CD4-positive, alpha-beta T cell (primary cell): ENCODE results near the gene GABRR3. TPM values are rescaled to one million over a fixed set of nuclear protein-coding genes. Genes with fewer than 3 reads are reported as not detected.
A peak's percentile ranks its signal among the peaks of the same experiment; 100 is the strongest.

ENCODE experiments used
- ATAC-seq: fragments of 200-7000 bp; cut with Tn5 transposase; one replicate; pipeline ENCODE4 v1.10.0; 2022; ENCODE audit warnings: mild to moderate bottlenecking; ENCODE audit not compliant: poor library complexity
- CTCF ChIA-PET: fragments of 350-600 bp; sonication (Branson Sonifier 250); formaldehyde crosslinking; loops from one replicate; lab custom pipeline; 2021; ENCODE audit warnings: antibody characterized with exemption, inconsistent platforms; lab: Charles Lee
- POLR2A ChIA-PET: fragments of 350-600 bp; sonication (Branson Sonifier 250); formaldehyde crosslinking; loops from one replicate; lab custom pipeline; 2021; ENCODE audit warnings: antibody characterized with exemption, inconsistent platforms; lab: Charles Lee
- DNase-seq, 14 experiments: peaks; one replicate each; pipeline ENCODE4 v3.0.0-alpha.2; 2013 to 2020; ENCODE audit warnings: mixed read lengths in 2 of 14
- H3K27ac ChIP-seq, 2 donors: one replicate each; pipeline versions ENCODE4 v1.5.1 to v1.7.0; 2013; ENCODE audit warnings: low read length in 2 of 2, low read depth in 1 of 2, mild to moderate bottlenecking in 1 of 2
- H3K27me3 ChIP-seq, 2 experiments: 1 replicate in 1 of 2; 2 replicates in 1 of 2; pipeline versions ENCODE4 v1.6.1 to v1.7.0; 2013; ENCODE audit warnings: low read length in 2 of 2, control low read depth in 1 of 2, mild to moderate bottlenecking in 1 of 2, moderate library complexity in 1 of 2; ENCODE audit not compliant: insufficient read depth in 2 of 2, control insufficient read depth in 1 of 2
- H3K36me3 ChIP-seq: one replicate; pipeline ENCODE4 v1.6.1; 2013; ENCODE audit warnings: low read length, control low read depth; ENCODE audit not compliant: insufficient read depth
- H3K4me1 ChIP-seq: one replicate; pipeline ENCODE4 v1.6.1; 2013; ENCODE audit warnings: low read length, control low read depth; ENCODE audit not compliant: insufficient read depth
- H3K4me3 ChIP-seq: one replicate; pipeline ENCODE4 v1.5.1; 2013; ENCODE audit warnings: mild to moderate bottlenecking, low read length, moderate library complexity
- H3K9me3 ChIP-seq, 2 experiments: 1 replicate in 1 of 2; 2 replicates in 1 of 2; pipeline versions ENCODE4 v1.6.1 to v1.7.0; 2013; ENCODE audit warnings: low read length in 2 of 2, mild to moderate bottlenecking in 2 of 2, control low read depth in 1 of 2, moderate library complexity in 1 of 2; ENCODE audit not compliant: control insufficient read depth in 1 of 2, insufficient read depth in 1 of 2
- H3K27ac Mint-ChIP-seq: one replicate; pipeline ENCODE4 v1.8.0; 2020; ENCODE audit warnings: mixed read lengths
- H3K27me3 Mint-ChIP-seq: one replicate; pipeline ENCODE4 v1.8.0; 2021; ENCODE audit warnings: mixed read lengths
- H3K36me3 Mint-ChIP-seq: one replicate; pipeline ENCODE4 v1.8.0; 2021; ENCODE audit warnings: low read depth, mixed read lengths
- H3K4me1 Mint-ChIP-seq: one replicate; pipeline ENCODE4 v1.8.0; 2021; ENCODE audit warnings: low read depth, mixed read lengths
- H3K4me3 Mint-ChIP-seq: one replicate; pipeline ENCODE4 v1.8.0; 2020; ENCODE audit warnings: mild to moderate bottlenecking, mixed read lengths
- H3K9me3 Mint-ChIP-seq: one replicate; pipeline ENCODE4 v1.8.0; 2020; ENCODE audit warnings: mixed read lengths
- CTCF ChIP-seq: fragments of 200-600 bp; IDR thresholded peaks from one replicate; pipeline ENCODE4 v1.8.0; 2022; ENCODE audit warnings: antibody characterized with exemption, mild to moderate bottlenecking
- intact Hi-C, 2 experiments: fragments of 100-400 bp; cut with DNase I in 1 of 2; cut with micrococcal nuclease in 1 of 2; formaldehyde crosslinking; loops; one replicate each; pipeline versions ENCODE4 v1.15.1 to v1.9.0; 2023 to 2025; cut with DNase I, micrococcal nuclease
- total RNA-seq, 174 experiments: library from RNA in 2 of 174; stranded (reverse) in 2 of 174; gene quantifications; one replicate each; pipeline ENCODE4 v1.2.3 and lab custom pipeline; 2021 to 2026

Gene GABRR3
- total RNA-seq, 2 experiments from 2014 or later: not detected

- ChIA-PET POLR2A (interaction anchor here (0.5 kb wide), 1 partner anchor 176 kb away, joined by 4 read pairs; no protein-coding TSS in a partner anchor), CTCF (no interaction called here)
- no peaks in the 10 kb centered on the region for H3K9me3 ChIP-seq
- H3K4me3 ChIP-seq: no peak overlapping the region
- intact Hi-C loops: no loop called here
- Mint-ChIP-seq H3K9me3 (no peaks in the 10 kb centered on the region), H3K36me3 (peaks cover 41% of the 10 kb centered on the region), H3K4me3 (no peak overlapping the region), H3K4me1 (peaks cover 88% of the 10 kb centered on the region), H3K27ac (no peak overlapping the region), H3K27me3 (no peaks in the 10 kb centered on the region)
- peaks cover 31% of the 10 kb centered on the region for H3K36me3 ChIP-seq
- no peak overlapping the region for H3K27ac ChIP-seq
- no peak for DNase-seq
- TF ChIP-seq CTCF: no peak
- ATAC-seq: no peak
- peaks cover 37% of the 10 kb centered on the region for H3K4me1 ChIP-seq
- no peaks in the 10 kb centered on the region for H3K27me3 ChIP-seq
These were observed 65.6 kb downstream of the GABRR3 start for GRCh38 chr3:97969541-97969940.

- TF ChIP-seq CTCF: no peak
- ATAC-seq (no peak), DNase-seq (no peak)
- ChIA-PET CTCF (interaction anchor here (1.3 to 1.4 kb wide), 2 partner anchors 36 to 169 kb away, joined by 3 to 4 read pairs; no protein-coding TSS in a partner anchor), POLR2A (no interaction called here)
- no peaks in the 10 kb centered on the region for H3K27me3 Mint-ChIP-seq
- H3K36me3 Mint-ChIP-seq: peaks cover 50% of the 10 kb centered on the region
- H3K4me3 Mint-ChIP-seq: peak overlapping the region; percentile 16
- Histone ChIP-seq H3K4me3 (no peak overlapping the region), H3K27me3 (no peaks in the 10 kb centered on the region), H3K4me1 (peaks cover 43% of the 10 kb centered on the region), H3K9me3 (no peaks in the 10 kb centered on the region), H3K36me3 (peaks cover 39% of the 10 kb centered on the region), H3K27ac (no peak overlapping the region)
- peaks cover 92% of the 10 kb centered on the region for H3K4me1 Mint-ChIP-seq
- H3K27ac Mint-ChIP-seq: no peak overlapping the region
- no peaks in the 10 kb centered on the region for H3K9me3 Mint-ChIP-seq
- intact Hi-C loops: no loop called here
These were observed 66.7 kb downstream of the GABRR3 start for GRCh38 chr3:97968376-97968775.

DNA sequence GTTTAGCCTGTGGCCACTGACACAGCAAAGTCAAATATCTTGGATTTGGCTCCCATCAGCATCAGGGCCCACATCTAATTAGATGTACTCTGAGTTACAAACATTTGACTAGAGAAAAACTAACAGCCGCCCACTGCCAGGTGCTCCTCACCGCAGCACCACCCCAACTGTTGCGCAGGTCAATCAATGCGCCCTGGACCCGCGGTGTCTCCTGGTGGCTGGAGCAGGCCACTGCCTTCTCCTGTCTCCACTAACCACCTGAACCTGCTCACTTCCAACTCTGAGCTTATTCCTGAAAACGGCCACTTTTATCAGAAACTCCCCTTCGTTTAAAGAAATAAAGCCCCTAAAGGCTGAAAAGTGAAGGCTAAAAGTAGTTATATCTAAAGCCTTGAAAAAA is 67.1 kb downstream of the GABRR3 start:
- ATAC-seq (no peak), DNase-seq (no peak)
- no peaks in the 10 kb centered on the region for H3K27me3 Mint-ChIP-seq
- intact Hi-C loops: no loop called here
- peaks cover 90% of the 10 kb centered on the region for H3K4me1 Mint-ChIP-seq
- Histone ChIP-seq H3K36me3 (peaks cover 43% of the 10 kb centered on the region), H3K4me1 (peaks cover 44% of the 10 kb centered on the region), H3K27me3 (no peaks in the 10 kb centered on the region), H3K4me3 (no peak overlapping the region), H3K27ac (no peak overlapping the region), H3K9me3 (no peaks in the 10 kb centered on the region)
- no peak overlapping the region for H3K27ac Mint-ChIP-seq
- H3K9me3 Mint-ChIP-seq: no peaks in the 10 kb centered on the region
- POLR2A ChIA-PET: no interaction called here
- CTCF ChIA-PET: interaction anchor here (1.3 to 1.4 kb wide), 2 partner anchors 36 to 168 kb away, joined by 3 to 4 read pairs; no protein-coding TSS in a partner anchor
- no peak overlapping the region for H3K4me3 Mint-ChIP-seq
- peaks cover 51% of the 10 kb centered on the region for H3K36me3 Mint-ChIP-seq
- no peak for TF ChIP-seq CTCF
